DND-41 (cell line): Measurements from ENCODE around the gene GOSR1.

ENCODE experiments used
- EZH2 ChIP-seq: IDR thresholded peaks from 3 replicates; pipeline ENCODE4 v1.6.1; 2012; ENCODE audit warnings: borderline replicate concordance, low read depth, mild to moderate bottlenecking, moderate library complexity, low read length, inconsistent platforms; ENCODE audit not compliant: severe bottlenecking
- TF ChIP-seq, protein P1 (sequence below): IDR thresholded peaks from 2 replicates; pipeline ENCODE4 v1.5.1; 2012; ENCODE audit warnings: borderline replicate concordance, low read length, moderate library complexity, mild to moderate bottlenecking; ENCODE audit not compliant: poor library complexity, severe bottlenecking; ENCODE audit errors: extremely low read depth

DNA sequence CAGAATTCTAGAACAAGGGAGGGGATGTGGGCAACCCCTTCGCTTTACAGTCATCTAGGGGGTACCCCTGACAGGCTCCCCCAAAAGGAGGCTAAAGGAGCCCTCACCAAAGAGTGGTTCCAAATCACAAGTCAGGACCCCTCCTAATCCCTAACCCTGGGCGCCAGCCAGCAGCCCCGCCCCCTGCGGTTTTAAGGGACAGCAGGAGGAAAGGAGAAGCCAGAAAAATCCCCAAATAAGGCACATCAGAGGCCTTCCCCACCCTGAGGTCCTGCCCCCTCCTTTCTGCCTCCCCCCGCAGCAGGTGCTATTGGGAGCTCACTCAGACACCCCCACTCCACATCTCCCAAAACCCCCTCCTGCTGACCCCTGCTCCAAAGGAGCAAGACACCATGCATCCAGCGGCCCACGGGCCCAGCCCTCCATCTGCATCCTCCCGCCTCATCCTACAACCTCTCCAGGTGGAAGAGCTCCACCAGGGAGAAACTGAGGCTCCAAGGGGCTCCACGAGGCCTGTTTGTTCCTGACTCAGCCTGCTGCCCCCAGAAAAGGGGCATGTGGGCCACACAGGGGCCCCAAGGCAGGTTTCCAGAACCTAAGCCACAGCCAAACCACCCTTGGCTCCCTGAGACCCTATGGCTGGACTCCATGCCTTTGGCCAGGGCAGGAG is 93.5 kb downstream of the GOSR1 start:
- TF ChIP-seq, protein P1, sequence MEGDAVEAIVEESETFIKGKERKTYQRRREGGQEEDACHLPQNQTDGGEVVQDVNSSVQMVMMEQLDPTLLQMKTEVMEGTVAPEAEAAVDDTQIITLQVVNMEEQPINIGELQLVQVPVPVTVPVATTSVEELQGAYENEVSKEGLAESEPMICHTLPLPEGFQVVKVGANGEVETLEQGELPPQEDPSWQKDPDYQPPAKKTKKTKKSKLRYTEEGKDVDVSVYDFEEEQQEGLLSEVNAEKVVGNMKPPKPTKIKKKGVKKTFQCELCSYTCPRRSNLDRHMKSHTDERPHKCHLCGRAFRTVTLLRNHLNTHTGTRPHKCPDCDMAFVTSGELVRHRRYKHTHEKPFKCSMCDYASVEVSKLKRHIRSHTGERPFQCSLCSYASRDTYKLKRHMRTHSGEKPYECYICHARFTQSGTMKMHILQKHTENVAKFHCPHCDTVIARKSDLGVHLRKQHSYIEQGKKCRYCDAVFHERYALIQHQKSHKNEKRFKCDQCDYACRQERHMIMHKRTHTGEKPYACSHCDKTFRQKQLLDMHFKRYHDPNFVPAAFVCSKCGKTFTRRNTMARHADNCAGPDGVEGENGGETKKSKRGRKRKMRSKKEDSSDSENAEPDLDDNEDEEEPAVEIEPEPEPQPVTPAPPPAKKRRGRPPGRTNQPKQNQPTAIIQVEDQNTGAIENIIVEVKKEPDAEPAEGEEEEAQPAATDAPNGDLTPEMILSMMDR = no peak
- no peak for TF ChIP-seq EZH2
